GM12864 (cell line): ENCODE results near the gene NAA40.

Experiments
- DNase-seq: peaks from one replicate; pipeline ENCODE4 v3.0.0-alpha.2; 2011; ENCODE audit warnings: low read depth
- H3K4me3 ChIP-seq: 2 replicates; pipeline ENCODE4 v1.5.1; 2011; ENCODE audit warnings: mild to moderate bottlenecking, low read depth, low read length, control low read depth
- CTCF ChIP-seq: IDR thresholded peaks from 2 replicates; pipeline ENCODE4 v1.5.1; 2011; ENCODE audit warnings: low read depth, mild to moderate bottlenecking, moderate library complexity, low read length, control low read depth, inconsistent platforms; ENCODE audit errors: missing control alignments

NAA40 gene

GRCh38 chr11:63907063-63907462 is 31.7 kb upstream of the NAA40 start:
- H3K4me3 ChIP-seq: no peak overlapping the region
- DNase-seq: no peak
- no peak for TF ChIP-seq CTCF

GRCh38 chr11:63907808-63908530 is 30.8 kb upstream of the NAA40 start:
- TF ChIP-seq CTCF: no peak
- H3K4me3 ChIP-seq: no peak overlapping the region
- DNase-seq: no peak

- no peak for DNase-seq
- no peak overlapping the region for H3K4me3 ChIP-seq
- no peak for TF ChIP-seq CTCF
Observed at GRCh38 chr11:63908631-63909401, 30.0 kb upstream of the NAA40 start.

GRCh38 chr11:63909591-63910506 is 29.0 kb upstream of the NAA40 start:
- no peak overlapping the region for H3K4me3 ChIP-seq
- DNase-seq: no peak
- TF ChIP-seq CTCF: no peak

- no peak for TF ChIP-seq CTCF
- no peak for DNase-seq
- no peak overlapping the region for H3K4me3 ChIP-seq
Observed at GRCh38 chr11:63910675-63911074, 28.1 kb upstream of the NAA40 start.

GRCh38 chr11:63911440-63911839 is 27.4 kb upstream of the NAA40 start:
- no peak for TF ChIP-seq CTCF
- no peak for DNase-seq
- H3K4me3 ChIP-seq: no peak overlapping the region
